Stomach (tissue), 9 donors: ENCODE measurements around the gene MCL1. TPM values are rescaled to one million over a fixed set of nuclear protein-coding genes. Genes with fewer than 3 reads are reported as not detected.
A peak's percentile ranks its signal among the peaks of the same experiment; 100 is the strongest.
"Not testable (repeated sequence)": the region's sequence is repeated elsewhere in the genome, so short reads cannot be mapped to it uniquely, and the experiment has no call there.

Experiments
- DNase-seq, 2 donors: peaks; one replicate each; pipeline versions ENCODE4 v3.0.0 to v3.0.0-alpha.2; 2013 to 2019
- H3K27ac ChIP-seq, 5 donors: fragments of 200-600 bp in 4 of 5; sonication (generic) in 4 of 5; one replicate each; pipeline ENCODE4 v1.5.1; 2013 to 2019; ENCODE audit warnings: mild to moderate bottlenecking in 1 of 5, moderate library complexity in 1 of 5
- H3K27me3 ChIP-seq, 3 donors: fragments of 200-600 bp; sonication (generic); one replicate each; pipeline ENCODE4 v1.5.1; 2017 to 2019; ENCODE audit warnings: mixed run types in 1 of 3
- H3K36me3 ChIP-seq, 4 donors: fragments of 200-600 bp; sonication (generic); 1 replicate in 3 of 4; 2 replicates in 1 of 4; pipeline ENCODE4 v1.5.1; 2016 to 2019
- H3K4me1 ChIP-seq, 4 donors: fragments of 200-600 bp; sonication (generic); one replicate each; pipeline ENCODE4 v1.5.1; 2016 to 2019
- H3K4me3 ChIP-seq, 4 donors: fragments of 200-600 bp; sonication (generic) in 3 of 4; one replicate each; pipeline ENCODE4 v1.5.1; 2016 to 2019; ENCODE audit warnings: mild to moderate bottlenecking in 1 of 4
- H3K9me3 ChIP-seq, 4 donors: fragments of 200-600 bp; sonication (generic); one replicate each; pipeline ENCODE4 v1.5.1; 2016 to 2019
- EP300 ChIP-seq: sonication (generic); formaldehyde crosslinking; IDR thresholded peaks from one replicate; pipeline ENCODE4 v1.6.1; 2017; ENCODE audit warnings: antibody characterized with exemption
- POLR2A ChIP-seq, 4 donors: fragments of 450-650 bp; IDR thresholded peaks; one replicate each; pipeline ENCODE4 v1.6.1; 2016; ENCODE audit warnings: antibody characterized with exemption in 4 of 4, control low read depth in 2 of 4, mild to moderate bottlenecking in 1 of 4, moderate library complexity in 1 of 4
- POLR2AphosphoS5 ChIP-seq, 3 donors: sonication (generic); formaldehyde crosslinking; IDR thresholded peaks; one replicate each; pipeline ENCODE4 v1.6.1; 2016; ENCODE audit warnings: antibody characterized with exemption in 3 of 3
- WGBS, 5 donors: extraction: QIAGEN DNeasy Blood & Tissue Kit in 3 of 5; methylation state at CpG; one replicate each; pipeline versions ENCODE4 v1.1.5 to v1.1.7; 2013 to 2018; 5-methylcytosine and 5-hydroxymethylcytosine counted together
- intact Hi-C: fragments of 100-400 bp; cut with DNase I; formaldehyde crosslinking; loops from one replicate; pipeline ENCODE4 v1.15.1; 2023; ENCODE audit warnings: low total_unique reads
- polyA plus RNA-seq, 3 donors: library from polyadenylated mRNA; stranded (reverse); fragments of 200-250 nt; gene quantifications; one replicate each; pipeline ENCODE4 v1.2.3, GENCODE V29; 2013
- total RNA-seq, 5 donors: library from RNA; depleted of rRNA; stranded (reverse); fragments of >200 nt; gene quantifications; one replicate each; pipeline versions ENCODE4 v1.1.0 to v1.2.3, GENCODE V29; 2014 to 2016
- TF ChIP-seq, protein P1 (sequence below), 7 experiments: fragments of 450-650 bp in 4 of 7; fragments of 200-600 bp in 3 of 7; sonication (generic) in 3 of 7; IDR thresholded peaks; one replicate each; pipeline ENCODE4 v1.5.1; 2016 to 2019; ENCODE audit warnings: antibody characterized with exemption in 7 of 7, control low read depth in 2 of 7, mild to moderate bottlenecking in 1 of 7
- donor health status: healthy with polysubstance abuse.
- donor health status: Bipolar disorder and iron deficiency.
- donor health status: healthy.

MCL1 gene
- total and polyA plus RNA-seq, 8 donors: 77.7 to 330 (median 121) TPM

DNA sequence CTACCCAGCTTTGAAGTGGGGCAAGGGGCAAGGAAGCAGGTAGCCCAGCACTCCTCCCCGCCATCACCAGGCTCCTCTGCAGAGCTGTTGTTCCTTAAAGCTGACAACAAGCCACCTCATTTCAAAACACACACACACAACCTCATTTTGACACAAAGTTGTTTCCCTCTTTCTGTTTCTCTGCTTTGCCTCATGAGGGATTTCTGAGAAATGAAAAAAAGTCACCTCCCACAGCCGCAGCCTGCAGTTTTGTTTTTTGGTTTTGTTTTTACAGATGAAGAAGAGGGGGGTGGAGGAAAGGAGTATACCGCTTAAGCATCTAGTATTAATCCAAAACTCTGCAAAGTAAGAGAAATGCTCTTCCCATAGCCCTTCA, 12.1 kb downstream of the MCL1 start:
- WGBS, 5 donors: 3 to 13% (median 12%) methylated on average over 3 of the region's 3 CpGs
- H3K9me3 ChIP-seq: no peaks in the 10 kb centered on the region
- H3K4me3 ChIP-seq: peak overlapping the region; percentile 29 to 41 (median 37)
- TF ChIP-seq, protein P1, sequence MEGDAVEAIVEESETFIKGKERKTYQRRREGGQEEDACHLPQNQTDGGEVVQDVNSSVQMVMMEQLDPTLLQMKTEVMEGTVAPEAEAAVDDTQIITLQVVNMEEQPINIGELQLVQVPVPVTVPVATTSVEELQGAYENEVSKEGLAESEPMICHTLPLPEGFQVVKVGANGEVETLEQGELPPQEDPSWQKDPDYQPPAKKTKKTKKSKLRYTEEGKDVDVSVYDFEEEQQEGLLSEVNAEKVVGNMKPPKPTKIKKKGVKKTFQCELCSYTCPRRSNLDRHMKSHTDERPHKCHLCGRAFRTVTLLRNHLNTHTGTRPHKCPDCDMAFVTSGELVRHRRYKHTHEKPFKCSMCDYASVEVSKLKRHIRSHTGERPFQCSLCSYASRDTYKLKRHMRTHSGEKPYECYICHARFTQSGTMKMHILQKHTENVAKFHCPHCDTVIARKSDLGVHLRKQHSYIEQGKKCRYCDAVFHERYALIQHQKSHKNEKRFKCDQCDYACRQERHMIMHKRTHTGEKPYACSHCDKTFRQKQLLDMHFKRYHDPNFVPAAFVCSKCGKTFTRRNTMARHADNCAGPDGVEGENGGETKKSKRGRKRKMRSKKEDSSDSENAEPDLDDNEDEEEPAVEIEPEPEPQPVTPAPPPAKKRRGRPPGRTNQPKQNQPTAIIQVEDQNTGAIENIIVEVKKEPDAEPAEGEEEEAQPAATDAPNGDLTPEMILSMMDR (IDR thresholded peaks at IDR 0.05): no peak
- TF ChIP-seq POLR2A (IDR thresholded peaks at IDR 0.05): no peak
- no peak for TF ChIP-seq EP300
- TF ChIP-seq POLR2AphosphoS5 (IDR thresholded peaks at IDR 0.05): peak in 2 of 3 donors; percentile 10 to 16
- peaks cover 96 to 100% (median 98%) of the 10 kb centered on the region in 4 donors for H3K4me1 ChIP-seq
- peaks cover 6 to 29% (median 18%) of the 10 kb centered on the region in 4 donors for H3K36me3 ChIP-seq
- H3K27me3 ChIP-seq: no peaks in the 10 kb centered on the region
- intact Hi-C loops: no loop called here
- peak overlapping the region; percentile 96 to 100 (median 100) for H3K27ac ChIP-seq
- DNase-seq: peak in 1 of 2 donors; percentile 76

DNA sequence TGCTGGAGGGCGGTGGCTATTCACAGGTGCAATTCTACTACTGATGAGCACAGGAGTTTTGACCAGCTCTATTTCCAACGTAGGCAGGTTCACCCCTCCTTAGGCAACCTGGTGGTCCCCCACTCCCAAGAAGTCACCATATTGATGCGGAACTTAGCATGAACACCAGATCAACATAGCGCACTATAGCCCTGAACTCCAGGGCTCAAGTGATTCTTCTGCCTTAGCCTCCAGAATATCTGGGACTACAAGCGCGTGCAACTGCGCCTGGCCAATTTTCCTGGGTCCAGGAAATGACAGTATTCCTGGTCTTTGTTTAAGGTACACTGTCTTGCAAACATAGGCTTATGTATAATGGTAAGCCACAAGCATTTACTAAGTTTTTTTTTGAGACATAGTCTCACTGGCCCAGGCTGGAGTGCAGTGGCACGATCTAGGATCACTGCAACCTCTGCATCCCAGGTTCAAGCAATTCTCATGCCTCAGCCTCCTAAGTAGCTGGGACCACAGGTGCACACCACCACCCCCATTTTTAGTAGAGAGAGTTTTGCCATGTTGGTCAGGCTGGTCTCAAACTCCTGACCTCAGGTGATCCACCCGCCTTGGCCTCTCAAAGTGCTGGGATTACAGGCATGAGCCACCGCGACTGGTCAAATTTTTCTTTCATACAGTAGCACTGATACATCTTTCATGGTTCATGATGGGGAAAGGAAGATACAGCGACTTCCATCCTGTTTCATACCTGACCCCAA, 12.6 kb downstream of the MCL1 start:
- no peak for DNase-seq
- H3K27me3 ChIP-seq: no peaks in the 10 kb centered on the region
- WGBS, 5 donors: 73 to 81% (median 76%) methylated on average over 11 to 12 of the region's 12 CpGs
- TF ChIP-seq POLR2AphosphoS5 (IDR thresholded peaks at IDR 0.05) (no peak), POLR2A (IDR thresholded peaks at IDR 0.05) (no peak), EP300 (no peak)
- TF ChIP-seq, protein P1 (IDR thresholded peaks at IDR 0.05): no peak
- H3K9me3 ChIP-seq: no peaks in the 10 kb centered on the region
- peaks cover 93 to 99% (median 96%) of the 10 kb centered on the region in 4 donors for H3K4me1 ChIP-seq
- peaks cover 6 to 23% (median 13%) of the 10 kb centered on the region in 4 donors for H3K36me3 ChIP-seq
- peak overlapping the region in 3 of 4 donors; percentile 36 to 41 (median 38) for H3K4me3 ChIP-seq
- H3K27ac ChIP-seq: peak overlapping the region; percentile 96 to 100 (median 100)
- intact Hi-C loops: no loop called here

DNA sequence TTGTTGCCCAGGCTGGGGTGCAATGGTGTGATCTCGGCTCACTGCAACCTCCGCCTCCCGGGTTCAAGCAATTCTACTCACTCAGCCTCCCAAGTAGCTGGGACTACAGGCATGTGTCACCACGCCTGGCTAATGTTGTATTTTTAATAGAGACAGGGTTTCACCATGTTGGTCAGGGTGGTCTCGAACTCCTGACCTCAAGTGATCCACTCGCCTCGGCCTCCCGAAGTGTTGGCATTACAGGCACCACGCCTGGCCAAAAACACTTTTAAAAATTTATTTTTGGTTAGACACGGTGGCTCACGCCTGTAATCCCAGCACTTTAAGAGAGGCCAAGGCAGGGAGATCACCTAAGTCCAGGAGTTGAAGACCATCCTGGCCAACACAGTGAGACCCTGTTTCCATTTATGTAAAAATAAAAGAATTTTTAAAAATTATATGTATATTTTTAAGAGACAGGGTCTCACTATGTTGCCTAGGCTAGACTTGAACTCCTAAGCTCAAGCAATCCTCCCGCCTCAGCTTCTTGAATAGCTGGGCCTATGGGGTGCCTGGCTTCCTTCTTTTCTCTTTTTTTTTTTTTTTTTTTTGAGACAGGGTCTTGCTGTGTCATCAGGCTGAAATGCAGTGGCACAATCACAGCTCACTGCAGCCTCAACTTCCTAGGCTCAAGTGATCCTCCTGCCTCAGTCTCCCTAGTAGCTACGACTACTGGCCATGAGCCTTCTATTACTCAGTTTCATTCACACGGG, 14.0 kb downstream of the MCL1 start:
- peaks cover 0 to 11% (median 4%) of the 10 kb centered on the region in 4 donors for H3K36me3 ChIP-seq
- DNase-seq, H3K4me3 ChIP-seq, H3K27me3 ChIP-seq, H3K9me3 ChIP-seq, intact Hi-C loops: not testable (repeated sequence)
- WGBS, 5 donors: 82 to 88% (median 84%) methylated on average over 14 of the region's 14 CpGs
- peaks cover 87 to 93% (median 90%) of the 10 kb centered on the region in 4 donors for H3K4me1 ChIP-seq
- peak overlapping the region; percentile 32 to 100 (median 100) for H3K27ac ChIP-seq

DNA sequence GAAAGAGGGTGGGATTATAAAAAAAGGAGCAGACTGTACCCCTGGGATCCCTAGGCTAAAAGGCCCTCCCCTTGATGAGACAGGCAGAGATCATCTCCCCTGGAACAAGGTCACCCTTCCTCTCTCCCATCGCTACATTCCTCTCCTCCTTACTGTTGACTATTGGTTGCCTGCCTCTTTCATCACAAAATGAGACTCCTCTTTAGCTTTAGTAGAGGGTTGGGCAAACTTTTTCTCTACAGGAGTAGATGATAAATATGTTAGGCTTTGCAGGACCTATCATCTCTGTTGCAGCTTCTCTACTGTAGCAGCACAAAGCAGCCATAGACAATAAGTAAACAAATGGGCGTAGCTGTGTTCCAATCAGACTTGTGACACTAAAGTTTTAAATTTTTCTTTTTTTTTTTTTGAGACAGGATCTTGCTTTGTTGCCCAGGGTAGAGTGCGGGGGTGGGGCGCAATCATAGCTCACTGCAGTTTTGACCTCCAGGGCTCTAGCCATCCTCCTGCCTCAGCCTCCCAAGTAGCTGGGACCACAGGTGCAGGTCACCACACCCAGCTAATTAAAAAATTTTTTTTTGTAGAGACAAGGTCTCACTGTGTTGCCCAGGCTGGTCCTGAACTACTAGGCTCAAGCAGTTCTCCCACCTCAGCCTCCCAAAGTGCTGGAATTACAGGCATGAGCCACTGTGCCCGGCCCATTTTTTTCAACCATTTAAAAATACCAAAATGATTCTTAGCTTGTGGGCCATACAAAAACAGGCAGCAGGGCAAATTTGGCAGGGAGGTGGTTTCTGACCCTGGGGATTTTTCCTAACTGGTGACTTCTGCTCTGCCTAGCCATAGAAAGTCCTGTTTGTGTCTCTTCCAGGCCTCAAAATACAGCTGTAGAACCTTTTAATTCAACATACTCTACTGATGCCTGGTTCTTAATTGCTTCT, 15.1 kb downstream of the MCL1 start:
- H3K4me3 ChIP-seq: peak overlapping the region in 3 of 4 donors; percentile 2 to 45 (median 2)
- intact Hi-C loops: no loop called here
- H3K9me3 ChIP-seq: no peaks in the 10 kb centered on the region
- no peak for TF ChIP-seq POLR2AphosphoS5 (IDR thresholded peaks at IDR 0.05)
- TF ChIP-seq, protein P1 (IDR thresholded peaks at IDR 0.05): no peak
- no peak for TF ChIP-seq POLR2A (IDR thresholded peaks at IDR 0.05)
- no peak for TF ChIP-seq EP300
- peak in 1 of 2 donors; percentile 35 for DNase-seq
- H3K4me1 ChIP-seq: peaks cover 88 to 93% (median 90%) of the 10 kb centered on the region in 4 donors
- H3K27me3 ChIP-seq: no peaks in the 10 kb centered on the region
- WGBS, 5 donors: 51 to 66% (median 61%) methylated on average over 5 of the region's 5 CpGs
- H3K36me3 ChIP-seq: no peaks in the 10 kb centered on the region
- H3K27ac ChIP-seq: peak overlapping the region; percentile 92 to 100 (median 100)
